B cell (primary cell): Measurements from ENCODE around the gene AUTS2. TPM values are rescaled to one million over a fixed set of nuclear protein-coding genes. Genes with fewer than 3 reads are reported as not detected.

ENCODE experiments used
- ATAC-seq: fragments of 200-7000 bp; cut with Tn5 transposase; one replicate; pipeline ENCODE4 v1.10.0; 2021; ENCODE audit warnings: low read depth, mild to moderate bottlenecking, moderate number of reproducible peaks, moderate library complexity
- CTCF ChIA-PET: fragments of 350-600 bp; sonication (Branson Sonifier 250); formaldehyde crosslinking; loops from one replicate; lab custom pipeline; 2021; ENCODE audit warnings: antibody characterized with exemption, inconsistent platforms; lab: Charles Lee
- POLR2A ChIA-PET: fragments of 350-600 bp; sonication (Branson Sonifier 250); formaldehyde crosslinking; loops from one replicate; lab custom pipeline; 2021; ENCODE audit warnings: antibody characterized with exemption; lab: Charles Lee
- DNase-seq: peaks from one replicate; pipeline ENCODE4 v3.0.0; 2013
- H2AFZ ChIP-seq: 2 replicates; pipeline ENCODE4 v1.6.1; 2012; ENCODE audit warnings: mild to moderate bottlenecking, low read depth, low read length; ENCODE audit not compliant: insufficient read depth, poor library complexity, severe bottlenecking
- H3K27ac ChIP-seq, 2 donors: 1 replicate in 1 of 2; 2 replicates in 1 of 2; pipeline ENCODE4 v1.5.1; 2012 to 2013; ENCODE audit warnings: low read length in 2 of 2, mild to moderate bottlenecking in 2 of 2, moderate library complexity in 1 of 2
- H3K27me3 ChIP-seq, 4 experiments: fragments of 200-600 bp in 1 of 4; sonication (generic) in 1 of 4; replicated peaks in 1 of 4; 1 replicate in 2 of 4; 2 replicates in 2 of 4; pipeline versions ENCODE4 v1.6.1 to v1.7.0; 2013 to 2016; ENCODE audit warnings: low read length in 3 of 4, mild to moderate bottlenecking in 2 of 4, mixed read lengths in 1 of 4, moderate library complexity in 1 of 4; ENCODE audit not compliant: insufficient read depth in 4 of 4, control insufficient read depth in 3 of 4; ENCODE audit errors: control extremely low read depth in 1 of 4
- H3K36me3 ChIP-seq, 2 experiments: replicated peaks in 1 of 2; 1 replicate in 1 of 2; 2 replicates in 1 of 2; pipeline versions ENCODE4 v1.6.1 to v1.7.1; 2013; ENCODE audit warnings: low read length in 1 of 2; ENCODE audit not compliant: insufficient read depth in 2 of 2, control insufficient read depth in 1 of 2; ENCODE audit errors: control extremely low read depth in 1 of 2, extremely low read depth in 1 of 2
- H3K4me1 ChIP-seq, 2 donors: fragments of 200-600 bp in 1 of 2; sonication (generic) in 1 of 2; 1 replicate in 1 of 2; 2 replicates in 1 of 2; pipeline versions ENCODE4 v1.5.1 to v1.6.1; 2013 to 2017; ENCODE audit warnings: low read length in 2 of 2; ENCODE audit not compliant: control insufficient read depth in 2 of 2, insufficient read depth in 2 of 2
- H3K4me2 ChIP-seq: replicated peaks from 2 replicates; pipeline ENCODE3; 2012; ENCODE audit warnings: mild to moderate bottlenecking, low read depth, low read length; ENCODE audit not compliant: poor library complexity, severe bottlenecking
- H3K4me3 ChIP-seq, 5 experiments: fragments of 200-600 bp in 1 of 5; sonication (generic) in 1 of 5; 1 replicate in 3 of 5; 2 replicates in 2 of 5; pipeline versions ENCODE4 v1.5.1 to v1.7.0; 2011 to 2016; ENCODE audit warnings: low read length in 4 of 5, mild to moderate bottlenecking in 4 of 5, low read depth in 2 of 5, control low read depth in 1 of 5, moderate library complexity in 1 of 5; ENCODE audit not compliant: insufficient read depth in 1 of 5; ENCODE audit errors: control extremely low read depth in 1 of 5, extremely low read depth in 1 of 5
- H3K79me2 ChIP-seq: fragments of 200-600 bp; sonication (generic); one replicate; pipeline ENCODE4 v1.6.0; 2016; ENCODE audit warnings: low read length; ENCODE audit not compliant: control insufficient read depth, insufficient read depth
- H3K9ac ChIP-seq: fragments of 200-600 bp; sonication (generic); 2 replicates; pipeline ENCODE4 v1.6.1; 2017; ENCODE audit warnings: mild to moderate bottlenecking, low read length, moderate library complexity
- H3K9me3 ChIP-seq, 3 donors: one replicate each; pipeline versions ENCODE4 v1.6.1 to v1.7.1; 2013; ENCODE audit warnings: low read length in 2 of 3; ENCODE audit not compliant: control insufficient read depth in 2 of 3, insufficient read depth in 1 of 3; ENCODE audit errors: control extremely low read depth in 1 of 3
- H4K20me1 ChIP-seq: 2 replicates; pipeline ENCODE4 v1.6.0; 2012; ENCODE audit warnings: mild to moderate bottlenecking, low read length; ENCODE audit not compliant: insufficient read depth, control insufficient read depth, poor library complexity, severe bottlenecking
- H3K27ac Mint-ChIP-seq: one replicate; pipeline ENCODE4 v1.8.0; 2021; ENCODE audit warnings: mixed read lengths
- H3K27me3 Mint-ChIP-seq: one replicate; pipeline ENCODE4 v1.8.0; 2021; ENCODE audit warnings: mixed read lengths
- H3K4me1 Mint-ChIP-seq: one replicate; pipeline ENCODE4 v1.8.0; 2021; ENCODE audit warnings: mixed read lengths
- H3K4me3 Mint-ChIP-seq: one replicate; pipeline ENCODE4 v1.8.0; 2021; ENCODE audit warnings: mixed read lengths
- H3K9me3 Mint-ChIP-seq: one replicate; pipeline ENCODE4 v1.8.0; 2022; ENCODE audit warnings: mixed read lengths; ENCODE audit not compliant: insufficient read depth
- EZH2 ChIP-seq: IDR thresholded peaks from 2 replicates; pipeline ENCODE4 v1.6.1; 2012; ENCODE audit warnings: borderline replicate concordance, low read depth, mild to moderate bottlenecking, moderate library complexity, low read length; ENCODE audit not compliant: insufficient read depth, poor library complexity, severe bottlenecking
- WGBS: methylation state at CpG from one replicate; pipeline ENCODE4 v1.1.5; 2013; ENCODE audit warnings: missing lambda C conversion rate; ENCODE audit not compliant: insufficient coverage; 5-methylcytosine and 5-hydroxymethylcytosine counted together
- intact Hi-C: fragments of 100-400 bp; cut with micrococcal nuclease; formaldehyde crosslinking; loops from one replicate; pipeline ENCODE4 v1.10.0; 2022
- polyA plus RNA-seq: library from polyadenylated mRNA; depleted of rRNA; stranded (reverse); fragments of >200 nt; gene quantifications from 2 replicates; pipeline ENCODE4 v1.2.3, GENCODE V29; 2012
- total RNA-seq, 2 donors: library from RNA; stranded (reverse); fragments of 120-200 nt in 1 of 2; gene quantifications; 1 replicate in 1 of 2; 2 replicates in 1 of 2; pipeline versions ENCODE4 v1.2.3 to v1.2.4, GENCODE V29; 2013 to 2022
- TF ChIP-seq, protein P1 (sequence below): fragments of 200-600 bp; IDR thresholded peaks from one replicate; pipeline ENCODE4 v1.8.0; 2022; ENCODE audit warnings: antibody characterized with exemption, mild to moderate bottlenecking

AUTS2 gene
- total and polyA plus RNA-seq, 2 donors (not counting 1 experiment from before 2014, with no cell fraction given) = 22.3 to 35.0 TPM

DNA sequence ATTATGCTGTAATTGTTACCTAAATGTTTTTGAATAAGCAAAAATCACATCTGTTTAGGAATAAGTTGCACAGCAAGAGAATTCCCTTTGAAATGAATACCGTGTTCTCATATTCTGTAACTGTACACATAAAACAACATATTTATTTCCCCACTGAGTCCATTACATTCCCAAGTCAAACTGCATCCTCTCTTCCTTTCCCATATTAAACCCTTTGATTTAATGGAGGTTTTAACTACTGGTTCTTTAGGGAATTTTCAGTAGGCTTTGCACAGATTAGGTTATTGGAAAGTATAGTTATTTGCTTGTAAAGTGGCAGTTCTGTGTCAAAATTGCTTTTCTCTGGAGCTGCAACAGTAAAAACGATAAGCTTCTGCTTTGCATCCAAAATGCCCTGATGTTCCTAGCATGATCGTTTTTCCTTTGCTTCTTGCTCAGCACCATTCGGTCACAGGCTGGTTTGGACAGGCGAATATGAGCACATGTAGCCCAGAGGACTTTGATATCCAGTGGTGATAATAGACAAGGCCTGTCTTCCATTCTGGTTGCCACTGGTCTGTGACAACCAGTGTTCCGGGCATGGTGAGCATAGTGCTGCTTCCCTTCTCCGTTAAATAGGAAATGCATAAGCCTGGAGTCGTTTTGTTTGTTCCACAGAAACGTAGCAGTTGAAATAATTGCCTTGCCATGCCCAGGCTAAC, 696.1 kb downstream of the AUTS2 start:
- ATAC-seq (no peak), DNase-seq (no peak)
- Histone ChIP-seq H3K4me3 (no peak overlapping the region), H3K27me3 (no peaks in the 10 kb centered on the region), H4K20me1 (no peaks in the 10 kb centered on the region), H2AFZ (no peak overlapping the region), H3K9me3 (no peaks in the 10 kb centered on the region), H3K9ac (no peak overlapping the region), H3K36me3 (no peaks in the 10 kb centered on the region), H3K79me2 (no peaks in the 10 kb centered on the region), H3K4me1 (no peaks in the 10 kb centered on the region), H3K27ac (no peak overlapping the region), H3K4me2 (no peak overlapping the region)
- intact Hi-C loops = no loop called here
- H3K4me3 Mint-ChIP-seq = no peak overlapping the region
- no peaks in the 10 kb centered on the region for H3K9me3 Mint-ChIP-seq
- CTCF ChIA-PET = no interaction called here
- TF ChIP-seq, protein P1, sequence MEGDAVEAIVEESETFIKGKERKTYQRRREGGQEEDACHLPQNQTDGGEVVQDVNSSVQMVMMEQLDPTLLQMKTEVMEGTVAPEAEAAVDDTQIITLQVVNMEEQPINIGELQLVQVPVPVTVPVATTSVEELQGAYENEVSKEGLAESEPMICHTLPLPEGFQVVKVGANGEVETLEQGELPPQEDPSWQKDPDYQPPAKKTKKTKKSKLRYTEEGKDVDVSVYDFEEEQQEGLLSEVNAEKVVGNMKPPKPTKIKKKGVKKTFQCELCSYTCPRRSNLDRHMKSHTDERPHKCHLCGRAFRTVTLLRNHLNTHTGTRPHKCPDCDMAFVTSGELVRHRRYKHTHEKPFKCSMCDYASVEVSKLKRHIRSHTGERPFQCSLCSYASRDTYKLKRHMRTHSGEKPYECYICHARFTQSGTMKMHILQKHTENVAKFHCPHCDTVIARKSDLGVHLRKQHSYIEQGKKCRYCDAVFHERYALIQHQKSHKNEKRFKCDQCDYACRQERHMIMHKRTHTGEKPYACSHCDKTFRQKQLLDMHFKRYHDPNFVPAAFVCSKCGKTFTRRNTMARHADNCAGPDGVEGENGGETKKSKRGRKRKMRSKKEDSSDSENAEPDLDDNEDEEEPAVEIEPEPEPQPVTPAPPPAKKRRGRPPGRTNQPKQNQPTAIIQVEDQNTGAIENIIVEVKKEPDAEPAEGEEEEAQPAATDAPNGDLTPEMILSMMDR = no peak
- no peak for TF ChIP-seq EZH2
- POLR2A ChIA-PET = no interaction called here
- no peaks in the 10 kb centered on the region for H3K27me3 Mint-ChIP-seq
- no peaks in the 10 kb centered on the region for H3K4me1 Mint-ChIP-seq
- H3K27ac Mint-ChIP-seq = no peak overlapping the region
- WGBS = 92% methylated on average over 7 of the region's 9 CpGs

DNA sequence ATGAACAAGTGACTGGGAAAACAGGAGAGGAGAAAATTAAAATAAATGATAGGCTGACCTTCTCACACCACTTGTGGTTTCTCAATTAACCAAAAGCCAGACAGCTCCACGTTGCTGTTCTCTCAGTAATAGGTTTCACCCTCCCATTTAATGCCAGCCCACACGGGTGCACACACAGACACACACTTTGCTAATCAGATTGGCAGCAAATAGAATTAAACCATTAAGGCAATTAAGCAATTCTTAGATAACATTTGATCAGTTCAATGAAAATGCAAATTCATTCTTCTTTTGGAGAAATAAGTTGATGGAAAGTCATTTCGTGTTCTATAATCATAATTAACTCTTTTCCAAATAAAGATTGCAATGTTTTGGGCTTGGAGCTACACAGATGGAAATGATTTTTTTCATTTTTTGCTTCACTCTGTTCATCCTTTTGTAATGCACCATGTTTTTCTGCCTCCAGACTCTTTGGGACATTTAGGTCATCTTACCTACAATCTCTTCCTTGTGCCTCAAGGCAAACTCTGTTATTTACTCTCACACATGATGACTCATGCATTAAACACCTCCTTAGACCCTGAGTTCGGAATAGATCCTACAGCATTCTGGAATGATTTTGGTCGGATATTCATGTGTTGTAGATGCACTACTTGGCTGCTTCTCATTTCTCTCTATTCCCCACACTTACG, 700.7 kb downstream of the AUTS2 start:
- H3K4me1 ChIP-seq = no peaks in the 10 kb centered on the region
- H3K27me3 ChIP-seq = no peaks in the 10 kb centered on the region
- no peak overlapping the region for H2AFZ ChIP-seq
- no peak overlapping the region for H3K27ac Mint-ChIP-seq
- no peak overlapping the region for H3K4me3 ChIP-seq
- no peaks in the 10 kb centered on the region for H3K36me3 ChIP-seq
- no CpG with 5 or more reads among the region's 6 CpGs for WGBS
- H3K27me3 Mint-ChIP-seq = no peaks in the 10 kb centered on the region
- ChIA-PET POLR2A (no interaction called here), CTCF (no interaction called here)
- DNase-seq (no peak), ATAC-seq (no peak)
- H3K4me1 Mint-ChIP-seq = no peaks in the 10 kb centered on the region
- no peaks in the 10 kb centered on the region for H3K79me2 ChIP-seq
- H3K9ac ChIP-seq = no peak overlapping the region
- H3K4me2 ChIP-seq = no peak overlapping the region
- no peaks in the 10 kb centered on the region for H4K20me1 ChIP-seq
- no peaks in the 10 kb centered on the region for H3K9me3 ChIP-seq
- no peak for TF ChIP-seq EZH2
- TF ChIP-seq, protein P1 = no peak
- intact Hi-C loops = no loop called here
- no peak overlapping the region for H3K4me3 Mint-ChIP-seq
- H3K27ac ChIP-seq = no peak overlapping the region
- H3K9me3 Mint-ChIP-seq = no peaks in the 10 kb centered on the region
